Measurements from ENCODE around the gene ANKRD17.

DNA sequence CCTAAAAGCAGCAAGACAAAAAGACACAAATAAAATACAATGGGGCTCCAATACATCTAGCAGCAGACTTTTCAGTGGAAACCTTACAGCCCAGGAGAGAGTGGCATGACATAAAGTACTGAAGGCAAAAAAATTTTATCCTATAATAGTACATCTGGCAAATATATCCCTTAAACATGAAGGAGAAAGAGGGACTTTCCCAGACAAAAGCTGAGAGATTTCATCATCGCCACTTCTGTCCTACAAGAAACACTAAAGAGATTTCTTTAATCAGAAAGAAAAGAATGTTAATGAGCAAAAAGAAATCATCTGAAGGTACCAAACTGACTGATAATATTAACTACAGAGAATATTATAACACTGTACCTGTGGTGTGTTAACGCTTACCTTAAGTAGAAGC, 86.4 kb downstream of the ANKRD17 start:
- no peak for TF ChIP-seq CTCF (IDR thresholded peaks at IDR 0.05; ENCODE audit: insufficient read depth, low read depth, low read length)
- no peak for TF ChIP-seq EZH2 (IDR thresholded peaks at IDR 0.05; ENCODE audit: insufficient read depth, low read length)
